MCF 10A (cell line): ENCODE results near the gene P2RY14. TPM values are rescaled to one million over a fixed set of nuclear protein-coding genes. Genes with fewer than 3 reads are reported as not detected.

Experiments
- BruUV-seq: library from RNA; stranded (reverse); fragments of 400-500 nt; replicated peaks from 2 replicates; lab custom pipeline; 2021; lab: Mats Ljungman, UMichigan
- CTCF ChIA-PET: fragments of 300-600 bp; sonication (Branson Sonifier 250); formaldehyde crosslinking; extraction: SDS; loops from one replicate; lab custom pipeline; 2021; ENCODE audit warnings: antibody characterized with exemption, inconsistent platforms; lab: Yijun Ruan, JAX
- POLR2A ChIA-PET: fragments of 300-600, 350-650 bp; sonication (Branson Sonifier 250); formaldehyde crosslinking; extraction: SDS; loops from one replicate; lab custom pipeline; 2020; ENCODE audit warnings: antibody characterized with exemption, inconsistent platforms; lab: Yijun Ruan, JAX
- DNase-seq: peaks from one replicate; pipeline ENCODE4 v3.0.0-alpha.2; 2018; ENCODE audit not compliant: unreplicated experiment
- H3K27ac Mint-ChIP-seq: one replicate; pipeline ENCODE4 v1.8.0; 2022; ENCODE audit warnings: mild to moderate bottlenecking, low read depth, mixed read lengths; ENCODE audit not compliant: unreplicated experiment
- H3K27me3 Mint-ChIP-seq: one replicate; pipeline ENCODE4 v1.8.0; 2022; ENCODE audit warnings: mixed read lengths; ENCODE audit not compliant: insufficient read depth, unreplicated experiment
- H3K36me3 Mint-ChIP-seq: one replicate; pipeline ENCODE4 v1.8.0; 2022; ENCODE audit warnings: mild to moderate bottlenecking, moderate library complexity, mixed read lengths; ENCODE audit not compliant: insufficient read depth, unreplicated experiment
- H3K4me1 Mint-ChIP-seq: one replicate; pipeline ENCODE4 v1.8.0; 2022; ENCODE audit warnings: mixed read lengths; ENCODE audit not compliant: insufficient read depth, unreplicated experiment
- H3K4me3 Mint-ChIP-seq: one replicate; pipeline ENCODE4 v1.8.0; 2022; ENCODE audit warnings: mild to moderate bottlenecking, moderate library complexity, mixed read lengths; ENCODE audit not compliant: unreplicated experiment
- H3K9me3 Mint-ChIP-seq: one replicate; pipeline ENCODE4 v1.8.0; 2022; ENCODE audit warnings: mixed read lengths; ENCODE audit not compliant: unreplicated experiment
- intact Hi-C: fragments of 100-400 bp; cut with micrococcal nuclease; formaldehyde crosslinking; loops from 2 replicates; pipeline ENCODE4 v1.14.1; 2022
- total RNA-seq: library from RNA; stranded (reverse); gene quantifications from 2 replicates; pipeline ENCODE4 v1.2.3, GENCODE V29; 2022
- TF ChIP-seq, protein P1 (sequence below): fragments of 200-600 bp; IDR thresholded peaks from one replicate; pipeline ENCODE4 v1.8.0; 2022; ENCODE audit warnings: antibody characterized with exemption, mild to moderate bottlenecking; ENCODE audit not compliant: unreplicated experiment

The P2RY14 gene
- total RNA-seq, 1 experiment from 2014 or later, result not detected

GRCh38 chr3:151276038-151276686, 2.2 kb downstream of the P2RY14 start:
- intact Hi-C loops, result no loop called here
- ChIA-PET CTCF (interaction anchor here (0.8 to 1.5 kb wide), 5 partner anchors 14 to 130 kb away, joined by 3 to 9 read pairs (median 3); no protein-coding TSS in a partner anchor), POLR2A (no interaction called here)
- Mint-ChIP-seq H3K27me3 (no peaks in the 10 kb centered on the region), H3K4me1 (no peaks in the 10 kb centered on the region), H3K9me3 (no peaks in the 10 kb centered on the region), H3K4me3 (no peak overlapping the region), H3K36me3 (no peaks in the 10 kb centered on the region), H3K27ac (no peak overlapping the region)
- TF ChIP-seq, protein P1, sequence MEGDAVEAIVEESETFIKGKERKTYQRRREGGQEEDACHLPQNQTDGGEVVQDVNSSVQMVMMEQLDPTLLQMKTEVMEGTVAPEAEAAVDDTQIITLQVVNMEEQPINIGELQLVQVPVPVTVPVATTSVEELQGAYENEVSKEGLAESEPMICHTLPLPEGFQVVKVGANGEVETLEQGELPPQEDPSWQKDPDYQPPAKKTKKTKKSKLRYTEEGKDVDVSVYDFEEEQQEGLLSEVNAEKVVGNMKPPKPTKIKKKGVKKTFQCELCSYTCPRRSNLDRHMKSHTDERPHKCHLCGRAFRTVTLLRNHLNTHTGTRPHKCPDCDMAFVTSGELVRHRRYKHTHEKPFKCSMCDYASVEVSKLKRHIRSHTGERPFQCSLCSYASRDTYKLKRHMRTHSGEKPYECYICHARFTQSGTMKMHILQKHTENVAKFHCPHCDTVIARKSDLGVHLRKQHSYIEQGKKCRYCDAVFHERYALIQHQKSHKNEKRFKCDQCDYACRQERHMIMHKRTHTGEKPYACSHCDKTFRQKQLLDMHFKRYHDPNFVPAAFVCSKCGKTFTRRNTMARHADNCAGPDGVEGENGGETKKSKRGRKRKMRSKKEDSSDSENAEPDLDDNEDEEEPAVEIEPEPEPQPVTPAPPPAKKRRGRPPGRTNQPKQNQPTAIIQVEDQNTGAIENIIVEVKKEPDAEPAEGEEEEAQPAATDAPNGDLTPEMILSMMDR, result no peak
- no TSS peak for BruUV-seq
- DNase-seq, result no peak

GRCh38 chr3:151275091-151275490, 3.3 kb downstream of the P2RY14 start:
- CTCF ChIA-PET, result interaction anchor here (1.2 to 1.5 kb wide), 3 partner anchors 13 to 119 kb away, joined by 3 to 9 read pairs (median 3); no protein-coding TSS in a partner anchor
- DNase-seq, result no peak
- no peaks in the 10 kb centered on the region for H3K27me3 Mint-ChIP-seq

GRCh38 chr3:151269631-151270030, 8.7 kb downstream of the P2RY14 start:
- Mint-ChIP-seq H3K27ac (no peak overlapping the region), H3K4me3 (no peak overlapping the region), H3K4me1 (no peaks in the 10 kb centered on the region), H3K36me3 (no peaks in the 10 kb centered on the region), H3K9me3 (no peaks in the 10 kb centered on the region), H3K27me3 (no peaks in the 10 kb centered on the region)
- TF ChIP-seq, protein P1, result no peak
- ChIA-PET CTCF (interaction anchor here (0.9 kb wide), 1 partner anchor 44 kb away, joined by 3 read pairs; no protein-coding TSS in a partner anchor), POLR2A (no interaction called here)
- no peak for DNase-seq
- no TSS peak for BruUV-seq
- intact Hi-C loops, result no loop called here

More at GRCh38 chr3:151275091-151275490, 3.3 kb downstream of the P2RY14 start:
- Mint-ChIP-seq H3K4me1 (no peaks in the 10 kb centered on the region), H3K27ac (no peak overlapping the region), H3K9me3 (no peaks in the 10 kb centered on the region), H3K4me3 (no peak overlapping the region), H3K36me3 (no peaks in the 10 kb centered on the region)
- TF ChIP-seq, protein P1, result no peak
- POLR2A ChIA-PET, result no interaction called here
- no TSS peak for BruUV-seq
- intact Hi-C loops, result no loop called here
